Parathyroid adenoma (tissue), 2 donors: ENCODE measurements around the gene TLE2.

Experiments
- H2AFZ ChIP-seq: fragments of 300-600 bp; sonication (generic); one replicate; pipeline ENCODE4 v1.7.0; 2017; ENCODE audit warnings: antibody characterized with exemption, mild to moderate bottlenecking
- H3K27ac ChIP-seq: fragments of 300-600 bp; sonication (generic); one replicate; pipeline ENCODE4 v1.7.0; 2017
- H3K27me3 ChIP-seq: fragments of 300-600 bp; sonication (generic); one replicate; pipeline ENCODE4 v1.7.0; 2017; ENCODE audit warnings: low read length; ENCODE audit not compliant: control insufficient read depth, insufficient read depth
- H3K36me3 ChIP-seq: fragments of 300-600 bp; sonication (generic); one replicate; pipeline ENCODE4 v1.7.0; 2017; ENCODE audit warnings: low read length; ENCODE audit not compliant: control insufficient read depth, insufficient read depth
- H3K4me1 ChIP-seq: fragments of 300-600 bp; sonication (generic); one replicate; pipeline ENCODE4 v1.7.0; 2017; ENCODE audit warnings: control low read depth
- H3K4me2 ChIP-seq: fragments of 300-600 bp; sonication (generic); one replicate; pipeline ENCODE4 v1.7.0; 2017; ENCODE audit warnings: low read length
- H3K4me3 ChIP-seq: fragments of 300-600 bp; sonication (generic); one replicate; pipeline ENCODE4 v1.7.0; 2017; ENCODE audit warnings: low read depth, low read length
- H3K79me2 ChIP-seq: fragments of 300-600 bp; sonication (generic); one replicate; pipeline ENCODE4 v1.7.0; 2017; ENCODE audit warnings: control low read depth
- H3K9ac ChIP-seq: fragments of 300-600 bp; sonication (generic); one replicate; pipeline ENCODE4 v1.7.0; 2017; ENCODE audit warnings: mild to moderate bottlenecking
- H3K9me3 ChIP-seq: fragments of 300-600 bp; sonication (generic); one replicate; pipeline ENCODE4 v1.7.0; 2017; ENCODE audit warnings: low read length; ENCODE audit not compliant: control insufficient read depth
- TF ChIP-seq, protein P1 (sequence below): fragments of 300-600 bp; sonication (generic); IDR thresholded peaks from one replicate; pipeline ENCODE4 v1.7.0; 2017; ENCODE audit warnings: antibody characterized with exemption, mild to moderate bottlenecking
- donor health status: primary hyperparathyroidism.

The TLE2 gene

DNA sequence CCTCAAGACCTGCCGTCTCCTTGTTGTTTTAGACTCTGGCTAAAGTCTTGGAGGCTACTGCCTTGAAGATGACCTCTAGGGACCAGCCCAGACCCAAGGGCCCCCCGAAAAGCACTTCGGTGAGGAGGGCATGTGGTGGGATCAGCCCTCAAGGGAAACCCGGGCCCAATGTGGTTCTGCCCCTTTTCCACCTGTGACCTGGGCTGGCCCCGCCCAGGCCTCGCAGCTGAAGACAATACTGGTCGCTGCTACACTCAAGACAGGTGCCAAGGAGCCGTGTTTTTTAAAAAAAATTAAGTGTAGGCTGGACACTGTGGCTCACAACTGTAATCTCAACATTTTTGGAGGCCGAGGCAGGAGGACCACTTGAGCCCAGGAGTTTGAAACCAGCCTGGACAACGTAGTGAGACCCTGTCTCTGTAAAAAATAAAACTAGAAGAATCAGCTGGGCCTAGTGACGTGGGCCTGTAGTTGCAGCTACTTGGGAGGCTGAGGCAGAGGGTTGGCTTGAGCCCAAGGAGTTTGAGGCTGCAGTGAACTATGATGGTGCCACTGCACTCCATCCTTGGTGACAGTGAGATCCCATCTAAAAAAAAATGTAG, 50.8 kb downstream of the TLE2 start:
- Histone ChIP-seq H3K9ac (no peak overlapping the region), H3K4me3 (no peak overlapping the region), H2AFZ (peak overlapping the region; percentile 55), H3K27me3 (no peaks in the 10 kb centered on the region), H3K36me3 (no peaks in the 10 kb centered on the region), H3K4me1 (peaks cover 37% of the 10 kb centered on the region), H3K79me2 (no peaks in the 10 kb centered on the region), H3K27ac (peak overlapping the region; percentile 56), H3K9me3 (no peaks in the 10 kb centered on the region), H3K4me2 (no peak overlapping the region)
- TF ChIP-seq, protein P1, sequence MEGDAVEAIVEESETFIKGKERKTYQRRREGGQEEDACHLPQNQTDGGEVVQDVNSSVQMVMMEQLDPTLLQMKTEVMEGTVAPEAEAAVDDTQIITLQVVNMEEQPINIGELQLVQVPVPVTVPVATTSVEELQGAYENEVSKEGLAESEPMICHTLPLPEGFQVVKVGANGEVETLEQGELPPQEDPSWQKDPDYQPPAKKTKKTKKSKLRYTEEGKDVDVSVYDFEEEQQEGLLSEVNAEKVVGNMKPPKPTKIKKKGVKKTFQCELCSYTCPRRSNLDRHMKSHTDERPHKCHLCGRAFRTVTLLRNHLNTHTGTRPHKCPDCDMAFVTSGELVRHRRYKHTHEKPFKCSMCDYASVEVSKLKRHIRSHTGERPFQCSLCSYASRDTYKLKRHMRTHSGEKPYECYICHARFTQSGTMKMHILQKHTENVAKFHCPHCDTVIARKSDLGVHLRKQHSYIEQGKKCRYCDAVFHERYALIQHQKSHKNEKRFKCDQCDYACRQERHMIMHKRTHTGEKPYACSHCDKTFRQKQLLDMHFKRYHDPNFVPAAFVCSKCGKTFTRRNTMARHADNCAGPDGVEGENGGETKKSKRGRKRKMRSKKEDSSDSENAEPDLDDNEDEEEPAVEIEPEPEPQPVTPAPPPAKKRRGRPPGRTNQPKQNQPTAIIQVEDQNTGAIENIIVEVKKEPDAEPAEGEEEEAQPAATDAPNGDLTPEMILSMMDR, result no peak

DNA sequence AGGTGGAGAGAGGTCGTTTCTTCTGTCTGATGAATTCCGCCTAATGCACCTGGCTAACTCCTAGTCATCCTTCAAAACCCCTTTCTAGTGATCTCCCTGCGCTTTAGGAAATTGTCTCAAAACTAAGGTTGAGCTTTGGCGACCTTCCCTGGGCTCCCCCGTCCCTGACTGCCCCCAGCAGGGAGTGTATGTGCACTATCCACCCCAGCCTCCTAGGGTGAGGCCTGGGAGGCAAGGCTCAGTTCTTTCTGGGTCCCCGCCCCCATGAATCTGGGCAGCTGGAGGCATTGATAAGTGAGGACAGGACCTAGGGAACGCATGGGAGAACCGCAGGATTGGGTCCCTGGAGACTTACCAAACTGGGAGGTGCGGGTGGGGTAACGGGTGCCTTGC, 51.3 kb downstream of the TLE2 start:
- TF ChIP-seq, protein P1, result no peak

DNA sequence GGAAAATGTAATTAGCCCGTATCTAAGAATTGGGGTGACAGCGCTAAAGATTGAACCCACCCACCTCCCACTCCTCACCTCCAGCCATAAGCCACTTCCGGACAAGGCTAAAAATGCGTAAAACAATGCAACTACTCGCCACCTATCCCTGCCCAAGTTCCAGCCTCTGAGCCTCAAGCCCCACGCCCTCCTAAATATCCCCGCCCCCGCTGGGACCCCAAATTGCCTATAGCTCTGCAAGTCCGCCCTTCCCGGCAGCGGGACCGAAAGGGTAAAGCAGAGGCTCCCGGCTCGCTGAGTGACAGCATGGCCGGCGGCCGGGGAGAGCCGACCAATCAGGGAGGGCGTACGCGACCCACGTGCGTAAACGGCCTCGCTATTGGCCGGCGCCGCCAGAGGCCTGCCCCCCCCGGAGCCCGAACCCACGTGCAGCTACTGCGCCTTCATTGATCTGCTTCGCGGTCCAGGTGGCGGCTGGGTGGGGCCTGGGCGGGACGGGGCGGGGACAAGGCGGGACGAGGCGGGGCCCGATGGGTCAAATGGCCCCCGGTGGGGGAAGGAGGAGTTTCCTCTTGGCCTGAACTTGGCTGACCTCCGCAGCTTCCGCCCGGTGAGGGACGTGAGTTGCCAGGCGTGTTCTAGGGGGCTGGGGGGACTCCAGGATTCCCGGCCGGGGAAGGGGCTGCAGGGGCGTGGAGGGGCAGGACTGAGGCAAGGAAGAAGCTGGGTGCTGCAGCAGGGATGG, 51.9 kb downstream of the TLE2 start, which contains the start of gene TLE6:
Gene TLE6, plus strand, starts transcription at position 564 of the 745 bp plus-strand sequence. CDS start 670 bp downstream, outside the sequence.
- Histone ChIP-seq H3K79me2 (no peaks in the 10 kb centered on the region), H3K4me1 (peaks cover 27% of the 10 kb centered on the region), H3K4me2 (peak within 1 kb of the TSS; percentile 88), H2AFZ (peak within 1 kb of the TSS; percentile 67), H3K36me3 (no peaks in the 10 kb centered on the region), H3K4me3 (peak within 1 kb of the TSS; percentile 63), H3K9ac (no peak within 1 kb of the TSS), H3K27ac (peak within 1 kb of the TSS; percentile 56), H3K27me3 (no peaks in the 10 kb centered on the region), H3K9me3 (no peaks in the 10 kb centered on the region)
- TF ChIP-seq, protein P1, result no peak

More for the DNA sequence above, 51.3 kb downstream of the TLE2 start:
- peak overlapping the region; percentile 55 for H2AFZ ChIP-seq
- peaks cover 32% of the 10 kb centered on the region for H3K4me1 ChIP-seq
- no peaks in the 10 kb centered on the region for H3K9me3 ChIP-seq
- H3K4me3 ChIP-seq, result no peak overlapping the region
- no peaks in the 10 kb centered on the region for H3K27me3 ChIP-seq
- H3K9ac ChIP-seq, result no peak overlapping the region
- H3K27ac ChIP-seq, result peak overlapping the region; percentile 56
- peak overlapping the region; percentile 27 for H3K4me2 ChIP-seq
- no peaks in the 10 kb centered on the region for H3K36me3 ChIP-seq
- H3K79me2 ChIP-seq, result no peaks in the 10 kb centered on the region

DNA sequence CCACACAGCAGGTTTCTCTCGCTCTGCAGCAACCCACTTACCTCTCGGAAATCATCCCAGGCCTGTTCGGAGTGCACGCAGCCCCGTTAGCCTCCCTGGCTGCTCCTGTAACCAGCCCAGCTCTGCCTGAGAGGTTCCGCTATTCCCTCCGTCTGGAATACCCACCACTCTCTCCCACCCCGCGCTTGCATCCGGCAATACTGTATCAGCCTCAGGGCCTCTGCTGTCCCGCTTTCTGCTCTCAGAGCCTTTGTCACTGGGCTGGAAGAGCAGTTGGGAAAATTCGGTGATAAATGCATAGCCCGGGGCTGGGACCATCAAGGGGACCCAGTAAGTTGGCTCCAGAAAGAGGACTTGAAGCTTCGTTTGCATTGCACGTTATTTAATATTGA, 52.5 kb downstream of the TLE2 start:
- Histone ChIP-seq H3K4me2 (peak overlapping the region; percentile 88), H3K9ac (no peak overlapping the region), H3K27ac (peak overlapping the region; percentile 18), H3K79me2 (no peaks in the 10 kb centered on the region), H2AFZ (peak overlapping the region; percentile 67), H3K4me1 (peaks cover 29% of the 10 kb centered on the region), H3K4me3 (peak overlapping the region; percentile 63), H3K9me3 (no peaks in the 10 kb centered on the region), H3K27me3 (no peaks in the 10 kb centered on the region), H3K36me3 (no peaks in the 10 kb centered on the region)
- TF ChIP-seq, protein P1, result no peak
